Upper lobe of right lung (tissue), 1 donor: Measurements from ENCODE around the gene UBXN1. TPM values are rescaled to one million over a fixed set of nuclear protein-coding genes. Genes with fewer than 3 reads are reported as not detected.

Experiments used
- ATAC-seq: fragments of 200-7000 bp; cut with Tn5 transposase; one replicate; pipeline ENCODE4 v1.9.1; 2020; ENCODE audit warnings: mild to moderate bottlenecking, moderate library complexity
- DNase-seq: peaks from one replicate; pipeline ENCODE4 v3.0.0-alpha.2; 2020
- H3K27ac ChIP-seq: fragments of 200-600 bp; one replicate; pipeline ENCODE4 v1.8.0; 2022
- H3K27me3 ChIP-seq: fragments of 200-600 bp; one replicate; pipeline ENCODE4 v1.8.0; 2022; ENCODE audit warnings: mild to moderate bottlenecking
- H3K36me3 ChIP-seq: fragments of 200-600 bp; one replicate; pipeline ENCODE4 v1.8.0; 2022
- H3K4me1 ChIP-seq: fragments of 200-600 bp; one replicate; pipeline ENCODE4 v1.8.0; 2022
- H3K4me3 ChIP-seq: fragments of 200-600 bp; one replicate; pipeline ENCODE4 v1.8.0; 2022; ENCODE audit warnings: mild to moderate bottlenecking
- H3K9me3 ChIP-seq: fragments of 200-600 bp; one replicate; pipeline ENCODE4 v1.8.0; 2022
- intact Hi-C: fragments of 100-400 bp; cut with DNase I; formaldehyde crosslinking; loops from one replicate; pipeline ENCODE4 v1.11.0; 2022
- total RNA-seq: library from RNA; stranded (reverse); fragmentation: NEBNext Ultra II Directional; extraction: Animal tissue kit (Norgen Biotek cat#: 25700); gene quantifications from one replicate; pipeline ENCODE4 v1.2.1, GENCODE V29; 2021
- TF ChIP-seq, protein P1 (sequence below): fragments of 200-600 bp; IDR thresholded peaks from one replicate; pipeline ENCODE4 v1.8.0; 2022; ENCODE audit warnings: antibody characterized with exemption
- donor health status: DM: no; HTN: yes; CAD: no; lungs with severe emphysema.

Gene UBXN1
- total RNA-seq, 1 donor from 2014 or later, result 95.2 TPM

DNA sequence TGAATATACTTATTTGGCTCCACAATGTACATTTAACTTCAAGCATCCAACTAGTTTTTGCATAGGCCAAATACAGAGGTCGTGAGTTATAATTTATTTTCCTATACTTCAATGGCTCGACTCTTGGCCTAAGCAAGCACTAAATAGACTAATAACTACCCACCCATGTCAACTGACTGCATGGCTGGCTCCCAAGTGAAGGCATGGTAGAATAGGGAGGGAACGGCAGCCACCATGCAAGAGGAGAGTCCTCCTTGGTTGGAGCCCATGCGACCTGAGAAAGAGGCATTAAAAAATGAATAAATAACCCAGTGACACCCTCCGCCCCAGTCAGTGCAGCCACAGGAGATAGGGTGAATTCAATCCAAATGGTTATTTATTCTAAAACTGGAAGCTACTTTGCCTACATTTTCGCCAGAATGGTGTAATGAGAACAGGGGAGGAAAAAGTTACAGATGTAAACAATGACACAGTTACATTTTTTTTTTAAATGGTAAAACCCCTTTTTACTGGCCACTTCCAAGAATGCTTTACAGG is 33.5 kb upstream of the UBXN1 start:
- H3K36me3 ChIP-seq, result peaks cover 68% of the 10 kb centered on the region
- H3K27me3 ChIP-seq, result no peaks in the 10 kb centered on the region
- H3K27ac ChIP-seq, result no peak overlapping the region
- no peak for ATAC-seq
- intact Hi-C loops, result no loop called here
- no peaks in the 10 kb centered on the region for H3K9me3 ChIP-seq
- no peak overlapping the region for H3K4me3 ChIP-seq
- no peak for DNase-seq
- H3K4me1 ChIP-seq, result peaks cover 21% of the 10 kb centered on the region
- TF ChIP-seq, protein P1, sequence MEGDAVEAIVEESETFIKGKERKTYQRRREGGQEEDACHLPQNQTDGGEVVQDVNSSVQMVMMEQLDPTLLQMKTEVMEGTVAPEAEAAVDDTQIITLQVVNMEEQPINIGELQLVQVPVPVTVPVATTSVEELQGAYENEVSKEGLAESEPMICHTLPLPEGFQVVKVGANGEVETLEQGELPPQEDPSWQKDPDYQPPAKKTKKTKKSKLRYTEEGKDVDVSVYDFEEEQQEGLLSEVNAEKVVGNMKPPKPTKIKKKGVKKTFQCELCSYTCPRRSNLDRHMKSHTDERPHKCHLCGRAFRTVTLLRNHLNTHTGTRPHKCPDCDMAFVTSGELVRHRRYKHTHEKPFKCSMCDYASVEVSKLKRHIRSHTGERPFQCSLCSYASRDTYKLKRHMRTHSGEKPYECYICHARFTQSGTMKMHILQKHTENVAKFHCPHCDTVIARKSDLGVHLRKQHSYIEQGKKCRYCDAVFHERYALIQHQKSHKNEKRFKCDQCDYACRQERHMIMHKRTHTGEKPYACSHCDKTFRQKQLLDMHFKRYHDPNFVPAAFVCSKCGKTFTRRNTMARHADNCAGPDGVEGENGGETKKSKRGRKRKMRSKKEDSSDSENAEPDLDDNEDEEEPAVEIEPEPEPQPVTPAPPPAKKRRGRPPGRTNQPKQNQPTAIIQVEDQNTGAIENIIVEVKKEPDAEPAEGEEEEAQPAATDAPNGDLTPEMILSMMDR, result no peak

DNA sequence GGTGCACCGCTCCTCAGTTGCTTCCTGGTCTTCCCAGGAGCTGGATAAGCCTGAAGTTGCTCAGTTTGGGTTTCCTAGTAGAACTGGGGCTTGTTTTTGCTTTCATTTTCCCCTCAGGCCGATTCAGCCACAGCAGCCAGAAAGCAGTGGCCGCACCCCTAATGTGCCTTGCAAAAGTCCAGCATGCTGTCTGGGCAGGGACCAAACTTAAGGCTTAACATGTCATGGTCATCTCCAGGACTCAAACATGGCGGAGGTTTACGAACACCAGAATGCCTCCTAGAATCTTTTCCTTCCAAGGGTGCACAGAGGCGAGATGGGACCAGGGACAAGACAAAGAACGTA is 31.1 kb upstream of the UBXN1 start:
- Histone ChIP-seq H3K4me1 (peaks cover 39% of the 10 kb centered on the region), H3K9me3 (no peaks in the 10 kb centered on the region), H3K27ac (peak overlapping the region; percentile 99), H3K4me3 (peak overlapping the region; percentile 73), H3K36me3 (peaks cover 45% of the 10 kb centered on the region), H3K27me3 (no peaks in the 10 kb centered on the region)
- intact Hi-C loops, result no loop called here
- TF ChIP-seq, protein P1, result no peak
- no peak for ATAC-seq
- DNase-seq, result peak; percentile 60

DNA sequence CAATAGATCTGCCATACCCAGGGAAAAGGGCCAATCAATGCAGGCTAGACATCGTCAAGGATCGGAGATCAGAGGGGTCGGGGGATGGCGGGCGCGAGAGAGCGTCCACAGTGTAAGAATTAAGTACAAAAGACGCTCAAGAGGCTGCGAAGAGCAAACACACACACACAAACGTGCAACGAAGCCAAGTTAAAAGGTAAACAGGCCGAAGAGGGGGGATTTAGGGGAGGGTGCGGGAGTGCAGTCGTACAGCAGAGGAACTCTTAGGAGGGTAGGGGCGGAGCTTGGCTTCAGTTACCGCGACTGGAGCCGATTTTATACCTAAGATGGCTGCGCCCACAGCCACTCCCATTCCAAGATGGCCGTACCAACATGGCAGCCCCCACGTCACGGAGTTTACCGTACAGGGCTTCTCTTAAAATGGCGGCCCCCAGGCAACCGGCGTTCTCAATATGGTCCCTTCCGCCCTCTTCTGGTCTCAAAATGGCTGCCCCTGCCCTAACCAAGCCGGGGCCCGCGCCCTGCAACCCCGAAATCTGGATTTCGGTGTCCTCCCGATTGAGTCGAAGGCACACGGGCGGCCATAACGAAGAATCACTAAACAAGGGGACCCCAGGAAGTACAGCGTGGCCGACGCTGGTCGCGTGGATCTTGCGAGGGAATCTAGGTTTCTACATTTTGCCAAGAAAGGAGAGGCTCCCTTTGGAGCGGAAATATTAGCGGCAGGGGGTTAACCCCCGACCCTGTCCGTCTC is 30.6 kb upstream of the UBXN1 start:
- Histone ChIP-seq H3K36me3 (peaks cover 40% of the 10 kb centered on the region), H3K4me3 (peak overlapping the region; percentile 73), H3K27me3 (no peaks in the 10 kb centered on the region), H3K9me3 (no peaks in the 10 kb centered on the region), H3K27ac (peak overlapping the region; percentile 99), H3K4me1 (peaks cover 39% of the 10 kb centered on the region)
- peak; percentile 90 for ATAC-seq
- TF ChIP-seq, protein P1, result no peak
- intact Hi-C loops, result no loop called here
- peak; percentile 97 for DNase-seq

DNA sequence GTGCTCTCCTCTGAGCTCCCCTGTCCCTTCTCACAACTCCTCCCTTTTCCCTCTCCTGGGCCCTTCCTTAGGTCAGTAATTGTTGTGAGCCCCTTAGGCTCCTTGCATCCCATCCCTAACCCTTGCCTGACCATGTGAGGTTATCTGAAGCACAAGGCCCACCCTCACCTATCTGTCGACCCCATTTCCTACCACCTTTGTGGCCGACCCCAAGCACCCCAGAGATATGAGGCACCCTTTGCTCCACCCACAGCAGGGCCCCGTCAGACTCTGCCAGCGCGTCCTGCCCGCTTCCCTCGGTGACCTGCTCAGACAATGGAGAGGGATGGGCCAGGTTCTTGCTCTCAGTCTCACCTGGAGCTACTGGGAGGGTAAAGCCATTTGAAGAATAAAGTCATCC is 29.9 kb upstream of the UBXN1 start:
- peak; percentile 74 for DNase-seq
- H3K4me3 ChIP-seq, result peak overlapping the region; percentile 73
- TF ChIP-seq, protein P1, result no peak
- intact Hi-C loops, result no loop called here
- no peaks in the 10 kb centered on the region for H3K9me3 ChIP-seq
- peaks cover 39% of the 10 kb centered on the region for H3K4me1 ChIP-seq
- H3K27ac ChIP-seq, result peak overlapping the region; percentile 99
- ATAC-seq, result no peak
- no peaks in the 10 kb centered on the region for H3K27me3 ChIP-seq
- H3K36me3 ChIP-seq, result peaks cover 34% of the 10 kb centered on the region

DNA sequence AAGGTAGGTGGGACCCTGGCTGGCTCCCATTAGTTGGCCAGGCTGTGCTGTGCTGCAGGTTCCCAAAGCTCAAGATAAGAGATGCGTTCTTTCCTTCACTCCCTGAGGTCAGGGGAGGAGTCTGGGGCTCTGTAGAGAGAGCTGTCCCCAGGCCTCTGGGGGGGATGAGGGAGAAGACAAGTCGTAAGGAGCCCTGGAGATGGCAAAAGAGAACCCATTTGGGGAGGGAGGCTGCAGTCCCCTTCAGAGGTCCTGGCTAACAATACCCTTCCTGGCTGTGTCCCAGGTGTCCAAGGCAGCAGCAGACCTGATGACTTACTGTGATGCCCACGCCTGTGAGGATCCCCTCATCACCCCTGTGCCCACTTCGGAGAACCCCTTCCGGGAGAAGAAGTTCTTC is 29.5 kb upstream of the UBXN1 start:
- peak; percentile 43 for DNase-seq
- no peaks in the 10 kb centered on the region for H3K27me3 ChIP-seq
- intact Hi-C loops, result no loop called here
- TF ChIP-seq, protein P1, result no peak
- H3K4me1 ChIP-seq, result peaks cover 39% of the 10 kb centered on the region
- ATAC-seq, result no peak
- peak overlapping the region; percentile 73 for H3K4me3 ChIP-seq
- H3K9me3 ChIP-seq, result no peaks in the 10 kb centered on the region
- H3K27ac ChIP-seq, result peak overlapping the region; percentile 99
- H3K36me3 ChIP-seq, result peaks cover 30% of the 10 kb centered on the region
